GM12872 (cell line): ENCODE measurements around the gene GPR146.

ENCODE experiments used
- TF ChIP-seq, protein P1 (sequence below): IDR thresholded peaks from 3 replicates; pipeline ENCODE4 v1.5.1; 2011; ENCODE audit warnings: low read depth, mild to moderate bottlenecking, low read length, moderate library complexity; ENCODE audit not compliant: insufficient read depth

Gene GPR146

GRCh38 chr7:1056785-1057410, 12.6 kb downstream of the GPR146 start:
- TF ChIP-seq, protein P1, sequence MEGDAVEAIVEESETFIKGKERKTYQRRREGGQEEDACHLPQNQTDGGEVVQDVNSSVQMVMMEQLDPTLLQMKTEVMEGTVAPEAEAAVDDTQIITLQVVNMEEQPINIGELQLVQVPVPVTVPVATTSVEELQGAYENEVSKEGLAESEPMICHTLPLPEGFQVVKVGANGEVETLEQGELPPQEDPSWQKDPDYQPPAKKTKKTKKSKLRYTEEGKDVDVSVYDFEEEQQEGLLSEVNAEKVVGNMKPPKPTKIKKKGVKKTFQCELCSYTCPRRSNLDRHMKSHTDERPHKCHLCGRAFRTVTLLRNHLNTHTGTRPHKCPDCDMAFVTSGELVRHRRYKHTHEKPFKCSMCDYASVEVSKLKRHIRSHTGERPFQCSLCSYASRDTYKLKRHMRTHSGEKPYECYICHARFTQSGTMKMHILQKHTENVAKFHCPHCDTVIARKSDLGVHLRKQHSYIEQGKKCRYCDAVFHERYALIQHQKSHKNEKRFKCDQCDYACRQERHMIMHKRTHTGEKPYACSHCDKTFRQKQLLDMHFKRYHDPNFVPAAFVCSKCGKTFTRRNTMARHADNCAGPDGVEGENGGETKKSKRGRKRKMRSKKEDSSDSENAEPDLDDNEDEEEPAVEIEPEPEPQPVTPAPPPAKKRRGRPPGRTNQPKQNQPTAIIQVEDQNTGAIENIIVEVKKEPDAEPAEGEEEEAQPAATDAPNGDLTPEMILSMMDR: no peak

DNA sequence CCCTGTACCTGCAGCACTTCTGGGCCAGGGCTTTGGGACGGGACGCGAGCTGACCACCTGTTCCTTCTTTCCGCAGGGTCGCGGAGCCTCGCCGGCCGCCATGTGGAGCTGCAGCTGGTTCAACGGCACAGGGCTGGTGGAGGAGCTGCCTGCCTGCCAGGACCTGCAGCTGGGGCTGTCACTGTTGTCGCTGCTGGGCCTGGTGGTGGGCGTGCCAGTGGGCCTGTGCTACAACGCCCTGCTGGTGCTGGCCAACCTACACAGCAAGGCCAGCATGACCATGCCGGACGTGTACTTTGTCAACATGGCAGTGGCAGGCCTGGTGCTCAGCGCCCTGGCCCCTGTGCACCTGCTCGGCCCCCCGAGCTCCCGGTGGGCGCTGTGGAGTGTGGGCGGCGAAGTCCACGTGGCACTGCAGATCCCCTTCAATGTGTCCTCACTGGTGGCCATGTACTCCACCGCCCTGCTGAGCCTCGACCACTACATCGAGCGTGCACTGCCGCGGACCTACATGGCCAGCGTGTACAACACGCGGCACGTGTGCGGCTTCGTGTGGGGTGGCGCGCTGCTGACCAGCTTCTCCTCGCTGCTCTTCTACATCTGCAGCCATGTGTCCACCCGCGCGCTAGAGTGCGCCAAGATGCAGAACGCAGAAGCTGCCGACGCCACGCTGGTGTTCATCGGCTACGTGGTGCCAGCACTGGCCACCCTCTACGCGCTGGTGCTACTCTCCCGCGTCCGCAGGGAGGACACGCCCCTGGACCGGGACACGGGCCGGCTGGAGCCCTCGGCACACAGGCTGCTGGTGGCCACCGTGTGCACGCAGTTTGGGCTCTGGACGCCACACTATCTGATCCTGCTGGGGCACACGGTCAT, 13.3 kb downstream of the GPR146 start:
- TF ChIP-seq, protein P1: no peak

DNA sequence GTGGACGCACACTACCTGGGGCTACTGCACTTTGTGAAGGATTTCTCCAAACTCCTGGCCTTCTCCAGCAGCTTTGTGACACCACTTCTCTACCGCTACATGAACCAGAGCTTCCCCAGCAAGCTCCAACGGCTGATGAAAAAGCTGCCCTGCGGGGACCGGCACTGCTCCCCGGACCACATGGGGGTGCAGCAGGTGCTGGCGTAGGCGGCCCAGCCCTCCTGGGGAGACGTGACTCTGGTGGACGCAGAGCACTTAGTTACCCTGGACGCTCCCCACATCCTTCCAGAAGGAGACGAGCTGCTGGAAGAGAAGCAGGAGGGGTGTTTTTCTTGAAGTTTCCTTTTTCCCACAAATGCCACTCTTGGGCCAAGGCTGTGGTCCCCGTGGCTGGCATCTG, 14.0 kb downstream of the GPR146 start:
- TF ChIP-seq, protein P1: no peak

DNA sequence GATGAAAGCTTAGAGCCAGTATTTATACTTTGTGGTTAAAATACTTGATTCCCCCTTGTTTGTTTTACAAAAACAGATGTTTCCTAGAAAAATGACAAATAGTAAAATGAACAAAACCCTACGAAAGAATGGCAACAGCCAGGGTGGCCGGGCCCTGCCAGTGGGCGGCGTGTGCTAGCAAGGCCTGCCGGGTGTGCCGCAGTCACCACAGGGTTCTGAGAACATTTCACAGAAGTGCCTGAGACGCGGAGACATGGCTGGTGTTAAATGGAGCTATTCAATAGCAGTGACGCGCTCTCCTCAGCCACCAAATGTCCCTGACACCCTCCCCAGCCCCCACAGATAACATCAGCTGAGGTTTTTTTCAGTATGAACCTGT, 14.5 kb downstream of the GPR146 start:
- TF ChIP-seq, protein P1: no peak

- TF ChIP-seq, protein P1: no peak
Measured at GRCh38 chr7:1059200-1060091, 15.1 kb downstream of the GPR146 start.

- TF ChIP-seq, protein P1: no peak
Measured at GRCh38 chr7:1060315-1061072, 16.1 kb downstream of the GPR146 start.
